GM23248 (cell line): Measurements from ENCODE around the gene GMEB2.

ENCODE experiments used
- EZH2 ChIP-seq: fragments of 200-600 bp; sonication (generic); IDR thresholded peaks from 2 replicates; pipeline ENCODE4 v1.6.1; 2018; ENCODE audit warnings: antibody characterized with exemption, mild to moderate bottlenecking; ENCODE audit not compliant: insufficient read depth, poor library complexity, severe bottlenecking
- EZH2phosphoT487 ChIP-seq: fragments of 200-600 bp; sonication (generic); IDR thresholded peaks from 2 replicates; pipeline ENCODE4 v1.6.1; 2018; ENCODE audit warnings: antibody characterized with exemption, moderate library complexity, mild to moderate bottlenecking, low read depth; ENCODE audit not compliant: insufficient read depth

GRCh38 chr20:63628246-63628975 lies 1.5 kb upstream of the GMEB2 start:
- TF ChIP-seq EZH2 (no peak), EZH2phosphoT487 (no peak)
